GM12872 (cell line): ENCODE measurements around the gene AKNAD1.

ENCODE experiments used
- TF ChIP-seq, protein P1 (sequence below): IDR thresholded peaks from 3 replicates; pipeline ENCODE4 v1.5.1; 2011; ENCODE audit warnings: low read depth, mild to moderate bottlenecking, low read length, moderate library complexity; ENCODE audit not compliant: insufficient read depth

AKNAD1 gene

DNA sequence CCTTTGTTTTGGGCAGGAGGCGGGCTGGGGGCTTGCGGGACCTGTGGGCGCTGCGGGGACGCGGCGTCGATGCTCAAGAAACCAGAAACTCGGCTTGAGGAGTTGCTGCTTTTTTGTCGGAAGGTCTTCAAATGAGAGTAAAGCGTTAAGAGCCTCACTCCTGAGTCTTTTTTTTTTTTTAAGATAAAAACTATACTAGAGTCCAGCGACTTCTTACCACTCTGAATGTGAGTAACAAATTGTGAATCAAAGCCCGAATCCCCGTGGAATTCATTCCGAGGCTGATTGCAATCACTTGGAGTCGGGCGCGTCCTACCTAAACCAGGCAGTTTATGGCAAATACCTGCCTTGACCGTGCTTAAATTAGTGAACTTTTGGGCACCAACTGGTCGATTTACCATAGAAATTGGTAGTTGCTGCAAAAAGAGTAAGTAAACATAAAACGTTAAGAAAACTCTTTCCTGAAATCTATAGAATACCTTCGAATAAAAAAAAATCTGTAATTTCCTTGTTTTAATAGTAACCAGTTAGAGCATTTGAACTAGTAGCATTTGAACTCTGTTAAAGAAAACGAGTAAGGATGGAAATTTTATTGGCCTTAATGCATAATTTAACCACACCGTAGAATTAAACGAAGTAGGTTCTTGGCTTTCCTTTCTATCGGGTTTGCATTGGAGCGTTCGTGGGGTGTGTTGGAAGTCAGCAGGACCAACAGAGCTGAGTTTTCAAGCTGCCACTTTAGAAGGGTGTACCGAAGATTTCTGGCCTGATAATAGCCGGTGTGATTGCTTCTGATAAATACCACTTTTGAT lies 20.7 kb upstream of the AKNAD1 start:
- TF ChIP-seq, protein P1, sequence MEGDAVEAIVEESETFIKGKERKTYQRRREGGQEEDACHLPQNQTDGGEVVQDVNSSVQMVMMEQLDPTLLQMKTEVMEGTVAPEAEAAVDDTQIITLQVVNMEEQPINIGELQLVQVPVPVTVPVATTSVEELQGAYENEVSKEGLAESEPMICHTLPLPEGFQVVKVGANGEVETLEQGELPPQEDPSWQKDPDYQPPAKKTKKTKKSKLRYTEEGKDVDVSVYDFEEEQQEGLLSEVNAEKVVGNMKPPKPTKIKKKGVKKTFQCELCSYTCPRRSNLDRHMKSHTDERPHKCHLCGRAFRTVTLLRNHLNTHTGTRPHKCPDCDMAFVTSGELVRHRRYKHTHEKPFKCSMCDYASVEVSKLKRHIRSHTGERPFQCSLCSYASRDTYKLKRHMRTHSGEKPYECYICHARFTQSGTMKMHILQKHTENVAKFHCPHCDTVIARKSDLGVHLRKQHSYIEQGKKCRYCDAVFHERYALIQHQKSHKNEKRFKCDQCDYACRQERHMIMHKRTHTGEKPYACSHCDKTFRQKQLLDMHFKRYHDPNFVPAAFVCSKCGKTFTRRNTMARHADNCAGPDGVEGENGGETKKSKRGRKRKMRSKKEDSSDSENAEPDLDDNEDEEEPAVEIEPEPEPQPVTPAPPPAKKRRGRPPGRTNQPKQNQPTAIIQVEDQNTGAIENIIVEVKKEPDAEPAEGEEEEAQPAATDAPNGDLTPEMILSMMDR = no peak

- TF ChIP-seq, protein P1 = no peak
These were observed 14.3 kb upstream of the AKNAD1 start for GRCh38 chr1:108871050-108871724.

DNA sequence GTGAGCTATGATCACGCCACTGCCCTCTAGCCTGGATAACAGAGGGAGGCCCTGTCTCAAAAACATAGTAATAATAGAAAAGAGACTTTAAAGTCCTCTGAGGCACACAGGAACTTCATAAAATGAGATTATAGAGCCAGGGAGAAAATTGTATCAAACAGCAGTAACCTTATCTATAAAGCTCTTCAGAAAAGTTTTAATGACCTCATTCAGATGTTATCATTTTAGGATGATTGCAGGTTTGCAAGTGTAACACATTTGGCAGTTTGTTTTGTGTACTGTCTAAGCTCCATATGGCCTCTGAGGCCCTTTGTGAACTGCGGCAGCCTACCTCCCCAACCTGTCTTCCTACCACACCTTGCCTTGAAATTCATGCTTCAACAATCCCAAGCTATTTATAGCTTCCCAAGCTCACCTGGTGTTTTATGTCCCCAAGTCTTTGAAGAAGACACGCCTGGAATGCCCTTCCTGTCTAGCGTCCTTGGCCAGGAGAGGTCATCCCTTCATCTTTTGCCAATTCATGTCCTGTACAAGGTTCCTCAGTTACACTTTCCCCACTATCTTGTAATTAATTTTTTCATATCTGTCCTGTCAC lies 8.5 kb upstream of the AKNAD1 start:
- TF ChIP-seq, protein P1 = no peak

DNA sequence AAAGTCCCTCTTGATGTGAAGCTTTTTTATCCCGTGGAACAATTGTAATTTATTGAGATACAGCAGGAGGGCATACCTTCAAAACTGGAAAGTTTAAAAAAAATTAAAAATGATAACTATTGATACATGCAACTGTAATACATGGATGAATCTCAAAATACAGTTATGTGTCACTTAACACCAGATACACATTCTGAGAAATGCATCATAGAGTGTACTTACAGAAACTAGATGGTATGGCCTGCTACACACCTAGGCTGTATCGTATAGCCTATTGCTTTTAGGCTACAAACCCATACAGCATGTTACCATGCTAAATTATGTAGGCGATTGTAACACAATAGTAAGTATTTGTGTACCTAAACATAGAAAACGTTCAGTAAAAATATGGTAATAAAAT lies 7.1 kb upstream of the AKNAD1 start:
- TF ChIP-seq, protein P1 = no peak

DNA sequence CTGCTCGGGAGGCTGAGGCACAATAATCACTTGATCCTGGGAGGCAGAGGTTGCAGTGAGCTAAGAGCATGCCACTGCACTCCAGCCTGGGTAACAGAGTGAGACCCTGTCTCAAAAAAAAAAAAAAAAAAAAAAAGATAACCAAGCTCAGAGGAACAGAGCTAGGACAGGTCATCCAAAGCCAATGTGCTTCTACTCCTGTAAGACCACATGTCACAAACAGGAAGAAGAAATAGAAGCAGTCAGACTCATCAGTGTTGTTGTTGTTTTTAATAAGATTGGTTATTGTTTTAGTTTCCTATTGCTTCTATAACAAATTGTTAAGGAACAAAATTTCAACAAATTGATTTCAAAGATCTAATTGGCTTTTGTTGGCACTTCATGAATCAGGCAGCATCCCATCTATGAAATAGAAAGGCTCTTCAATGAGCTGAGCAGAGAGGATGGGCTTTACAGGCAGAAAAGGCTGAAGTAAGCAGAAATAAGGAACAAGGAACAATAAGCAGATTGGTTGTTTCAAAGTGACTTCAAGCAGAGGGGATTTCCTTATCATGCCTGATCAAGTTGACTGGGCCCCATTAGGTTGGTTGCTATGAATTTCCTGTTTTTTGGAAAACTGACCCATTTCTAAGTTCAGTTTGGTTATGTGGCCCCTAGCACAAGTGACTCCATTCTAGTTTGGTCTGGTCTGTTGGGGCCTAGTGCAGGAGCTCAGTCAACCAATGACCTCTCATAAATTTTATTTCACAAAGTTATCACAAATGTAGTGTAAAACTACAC lies 6.0 kb upstream of the AKNAD1 start:
- TF ChIP-seq, protein P1 = no peak

- TF ChIP-seq, protein P1 = no peak
These were observed 5.2 kb upstream of the AKNAD1 start for GRCh38 chr1:108862017-108862610.

- TF ChIP-seq, protein P1 = no peak
These were observed 4.7 kb upstream of the AKNAD1 start for GRCh38 chr1:108861566-108861965.
